CD4-positive, alpha-beta T cell treated with Interleukin-4 for 1 hour (primary cell): Measurements from ENCODE around the gene MGRN1.
A peak's percentile ranks its signal among the peaks of the same experiment; 100 is the strongest.

ENCODE experiments used
- DNase-seq, 2 donors: peaks; one replicate each; pipeline ENCODE4 v3.0.0-alpha.2; 2020 to 2022

The MGRN1 gene

DNA sequence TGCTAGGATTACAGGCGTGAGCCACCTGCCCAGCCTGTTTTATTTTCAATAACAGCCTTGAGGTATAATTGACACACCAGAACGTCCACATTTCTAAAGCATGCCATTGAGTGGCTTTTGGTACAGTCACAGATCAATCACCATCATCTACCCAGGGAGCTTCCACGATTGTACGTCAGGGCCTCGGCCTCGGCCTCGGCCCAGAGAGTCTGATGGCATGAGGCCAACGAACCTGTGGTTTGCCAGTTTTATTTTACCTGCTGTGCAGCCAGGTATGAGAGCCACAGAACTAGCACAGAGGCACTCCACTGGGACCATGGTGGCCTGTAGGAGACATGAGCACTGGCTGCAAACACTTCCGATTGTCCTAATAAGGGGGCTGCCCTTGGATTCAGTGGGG lies 18.3 kb upstream of the MGRN1 start:
- DNase-seq: no peak

DNA sequence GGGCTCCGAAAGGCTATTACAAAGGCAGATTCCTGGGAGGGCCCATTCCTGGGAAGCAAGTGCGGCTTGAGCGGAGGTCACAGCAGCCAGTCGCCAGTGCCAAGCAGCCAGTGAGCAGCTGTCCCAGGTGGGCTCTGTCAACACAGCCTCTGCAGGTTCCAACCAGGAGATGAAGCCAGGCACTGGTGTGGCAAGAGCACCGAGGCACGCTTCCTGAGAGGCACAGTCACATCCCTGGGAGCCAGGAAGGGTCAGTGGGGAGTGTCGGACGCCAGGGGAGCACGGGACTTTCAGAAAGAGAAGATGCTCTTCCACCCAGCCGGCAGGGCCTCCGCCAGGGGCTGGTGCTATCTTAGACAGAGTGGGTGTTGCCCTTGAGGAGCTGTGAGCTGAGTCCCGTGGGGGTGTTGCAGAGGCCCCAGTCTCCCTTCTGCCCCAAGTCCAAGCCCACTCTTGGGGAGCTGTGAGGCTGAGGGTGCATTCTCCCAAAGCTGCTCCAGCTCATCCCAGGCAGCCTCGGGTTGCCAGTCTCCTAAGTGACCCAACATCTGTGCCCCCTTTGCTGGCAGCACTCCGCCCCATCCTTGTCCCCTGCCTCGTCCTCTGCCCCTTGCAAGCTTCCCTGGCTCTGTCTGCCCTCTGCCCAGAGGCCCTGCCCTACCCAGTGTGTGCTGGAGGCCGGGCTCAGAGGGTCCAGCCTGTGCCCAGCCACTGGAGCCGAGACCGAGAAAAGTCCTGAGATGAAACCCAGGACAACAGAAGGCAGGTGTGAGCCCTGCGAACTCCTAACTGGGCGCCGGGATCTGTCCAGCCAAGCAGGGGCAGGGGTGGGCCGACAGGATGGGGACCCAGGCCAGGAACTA lies 16.6 kb upstream of the MGRN1 start:
- no peak for DNase-seq

DNA sequence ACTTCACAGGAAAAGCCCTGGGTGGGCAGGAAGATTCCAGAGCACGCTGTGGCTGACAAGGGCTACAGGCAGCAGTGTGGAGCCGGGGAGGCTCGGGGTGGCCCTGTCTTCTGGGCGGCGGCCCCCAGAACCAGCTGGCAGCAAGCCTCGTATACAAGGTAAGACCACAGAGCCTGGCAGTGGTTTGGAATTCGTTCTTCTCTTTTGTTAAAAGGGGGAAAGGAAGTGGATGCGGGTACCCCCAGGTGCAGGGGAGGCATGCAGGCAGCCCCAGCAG lies 16.0 kb upstream of the MGRN1 start:
- DNase-seq: no peak

DNA sequence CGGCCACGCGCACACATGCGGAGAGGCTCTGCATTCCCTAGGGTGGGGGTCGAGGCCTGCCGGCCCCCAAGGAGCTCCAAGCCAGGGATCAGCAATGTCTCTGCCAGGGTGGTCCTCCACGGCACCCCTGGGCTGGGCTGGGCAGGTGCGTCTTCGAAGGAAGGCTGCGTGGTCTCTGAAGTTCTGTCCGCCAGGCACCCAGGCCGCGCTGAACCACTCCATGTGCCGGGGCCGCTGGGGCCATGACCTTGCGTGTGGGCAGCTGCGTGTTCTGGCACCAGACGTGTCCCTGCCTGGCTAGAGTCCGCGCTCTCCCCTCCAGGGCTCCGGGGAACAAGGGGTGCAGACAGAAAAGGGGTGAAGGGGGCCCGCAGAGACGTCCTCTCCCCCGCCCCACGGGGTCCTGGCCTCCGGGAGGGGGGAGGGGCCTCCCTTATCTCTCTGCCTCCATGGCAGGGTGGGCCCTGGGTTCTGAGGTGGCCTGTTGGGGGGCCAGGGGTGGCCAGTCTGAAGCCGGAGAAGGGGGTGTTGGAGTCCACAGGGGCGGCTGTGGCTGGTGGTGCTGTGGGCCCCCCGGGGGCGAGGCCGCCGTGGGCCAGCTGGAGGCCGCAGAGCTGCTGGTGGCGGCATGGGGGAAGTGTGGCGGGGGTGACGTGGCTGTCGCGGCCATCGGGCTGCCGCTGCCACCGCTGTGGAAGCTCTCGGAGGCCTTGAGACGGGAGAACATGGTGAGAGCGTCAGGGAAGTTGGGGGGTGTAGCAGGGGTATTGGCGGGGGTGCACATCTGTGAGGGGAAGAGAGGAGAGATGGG lies 15.2 kb upstream of the MGRN1 start:
- DNase-seq: no peak

DNA sequence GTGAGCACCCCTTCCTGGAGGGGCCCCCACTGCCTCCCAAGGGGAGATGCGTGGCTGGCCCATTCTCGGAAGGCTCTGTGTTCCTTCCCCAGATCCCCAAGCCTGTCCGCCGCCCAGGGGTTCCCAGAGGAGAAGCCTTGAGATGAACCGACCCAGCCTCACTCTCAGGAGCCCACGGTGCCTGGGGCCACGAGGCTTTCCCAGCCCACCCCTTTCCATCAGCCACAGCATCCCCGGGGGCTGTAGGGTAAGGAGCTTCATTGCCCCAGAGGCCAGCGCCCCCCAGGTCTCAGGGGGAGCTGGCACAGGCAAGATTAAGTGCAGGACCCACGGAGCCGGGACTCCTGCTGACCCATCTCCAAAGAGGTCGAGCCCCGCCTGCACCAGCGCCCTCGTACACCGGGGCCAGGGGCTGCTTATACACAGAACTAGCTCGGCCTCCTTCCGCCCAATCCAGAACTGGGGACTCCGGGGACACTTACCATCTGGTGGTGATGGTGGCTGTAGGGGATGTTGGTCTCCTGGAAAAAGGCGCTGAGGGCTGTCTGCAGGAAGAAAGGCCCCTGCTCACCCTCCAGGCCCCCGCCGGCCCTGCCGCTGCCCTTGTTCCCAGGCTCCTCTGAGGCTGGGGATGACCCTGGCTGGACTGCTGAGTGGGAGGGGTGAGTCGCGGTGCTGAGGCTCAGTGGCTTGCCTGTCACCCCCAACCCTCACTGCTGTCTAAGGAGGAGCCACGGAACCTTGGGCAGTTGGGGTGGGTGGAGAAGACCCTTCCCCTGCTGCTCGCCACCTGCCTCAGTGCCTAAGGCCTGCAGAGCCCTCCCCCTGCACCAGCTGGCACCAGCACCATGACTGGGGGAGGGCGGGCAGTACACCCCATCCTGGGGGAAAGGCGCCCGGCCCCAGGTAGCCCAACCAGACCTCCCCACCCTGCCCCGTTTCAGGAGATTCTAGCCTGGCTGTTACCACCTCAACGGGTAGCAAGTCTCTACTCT lies 14.3 kb upstream of the MGRN1 start:
- DNase-seq: no peak

DNA sequence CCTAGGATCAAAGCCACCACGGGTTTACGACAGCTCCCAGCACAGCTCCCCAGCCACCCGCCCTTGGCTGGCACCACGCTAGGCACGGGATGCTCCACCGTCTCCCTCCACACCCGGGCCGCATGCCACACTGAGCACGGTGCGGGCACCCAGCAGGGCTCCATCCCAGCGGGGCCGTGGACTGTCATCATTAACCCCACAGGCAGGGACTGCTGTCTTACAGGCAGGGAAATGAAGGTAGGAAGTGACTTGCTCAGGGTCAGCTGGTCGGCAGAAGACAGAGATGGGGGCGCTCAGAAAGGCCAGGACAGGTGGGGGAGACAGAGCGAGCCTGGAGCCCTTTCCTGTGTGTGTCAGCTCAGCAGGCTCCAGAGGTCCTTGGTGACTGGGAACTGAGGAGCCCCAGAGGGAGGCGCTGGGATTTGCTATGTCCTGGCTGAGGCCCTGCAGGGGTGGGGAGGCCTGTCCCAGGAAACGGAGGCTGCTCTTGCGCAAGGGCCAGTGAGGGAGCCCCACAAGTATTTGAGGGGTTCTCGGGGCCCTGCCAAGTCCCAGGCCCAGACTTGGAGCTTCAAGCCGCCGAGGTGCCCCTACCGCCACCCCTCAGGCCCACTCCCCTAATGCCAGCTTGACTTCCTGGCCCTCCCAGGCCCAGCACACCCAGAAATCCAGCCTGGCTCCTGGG lies 13.1 kb upstream of the MGRN1 start:
- DNase-seq: no peak

DNA sequence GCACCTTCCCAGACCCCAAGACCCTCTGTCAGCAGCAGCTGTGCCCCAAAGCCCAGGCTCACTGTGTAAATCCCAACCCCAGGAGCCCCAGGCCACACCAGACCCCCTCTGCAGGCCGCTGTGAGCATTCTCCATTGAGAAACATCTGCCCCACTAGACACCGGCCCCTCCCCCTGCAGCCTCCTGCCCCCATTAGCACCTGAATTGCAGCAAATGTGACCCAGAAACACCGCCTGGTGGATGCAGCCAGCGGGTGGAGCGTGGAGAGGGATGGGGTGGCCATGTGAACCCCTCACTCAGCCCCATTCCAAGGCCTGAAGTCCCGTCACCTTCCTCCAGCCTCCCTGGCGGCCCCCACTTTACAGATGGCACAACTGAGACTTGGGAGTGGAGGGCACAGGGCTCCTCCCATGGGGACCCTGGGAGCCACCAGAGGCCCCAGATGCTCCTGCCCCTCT lies 12.1 kb upstream of the MGRN1 start:
- no peak for DNase-seq

DNA sequence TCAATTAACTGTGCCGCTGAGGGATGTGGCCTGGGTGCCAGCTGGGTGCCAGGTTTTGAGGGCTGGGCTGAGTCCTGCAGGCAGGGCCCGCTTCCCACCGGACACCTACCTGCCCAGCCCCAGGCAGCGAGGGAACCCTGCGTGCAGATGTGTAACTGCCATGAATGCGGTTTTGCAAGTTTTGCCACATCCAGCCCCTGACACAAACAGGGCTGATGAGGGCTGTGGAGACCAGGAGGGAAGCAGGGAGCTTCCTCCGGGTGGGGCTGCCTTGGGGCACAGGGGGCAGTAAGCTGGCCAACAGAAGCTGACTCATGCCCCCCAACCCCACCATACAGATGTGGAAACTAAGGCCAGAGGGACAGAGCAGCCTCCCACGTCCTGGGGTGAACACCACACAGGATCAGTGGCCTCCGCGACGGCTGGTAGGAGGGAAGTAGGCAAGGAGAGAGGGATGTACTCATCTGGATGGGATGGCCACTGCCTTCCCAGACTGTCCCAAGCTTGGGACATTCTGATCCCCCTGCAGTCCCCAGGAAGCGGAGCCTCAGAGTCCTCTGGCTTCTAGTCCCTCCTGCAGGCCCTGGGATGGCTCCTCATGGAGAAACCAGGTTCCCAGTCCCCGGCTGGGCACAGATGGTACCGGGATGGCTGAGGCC lies 11.5 kb upstream of the MGRN1 start:
- no peak for DNase-seq

DNA sequence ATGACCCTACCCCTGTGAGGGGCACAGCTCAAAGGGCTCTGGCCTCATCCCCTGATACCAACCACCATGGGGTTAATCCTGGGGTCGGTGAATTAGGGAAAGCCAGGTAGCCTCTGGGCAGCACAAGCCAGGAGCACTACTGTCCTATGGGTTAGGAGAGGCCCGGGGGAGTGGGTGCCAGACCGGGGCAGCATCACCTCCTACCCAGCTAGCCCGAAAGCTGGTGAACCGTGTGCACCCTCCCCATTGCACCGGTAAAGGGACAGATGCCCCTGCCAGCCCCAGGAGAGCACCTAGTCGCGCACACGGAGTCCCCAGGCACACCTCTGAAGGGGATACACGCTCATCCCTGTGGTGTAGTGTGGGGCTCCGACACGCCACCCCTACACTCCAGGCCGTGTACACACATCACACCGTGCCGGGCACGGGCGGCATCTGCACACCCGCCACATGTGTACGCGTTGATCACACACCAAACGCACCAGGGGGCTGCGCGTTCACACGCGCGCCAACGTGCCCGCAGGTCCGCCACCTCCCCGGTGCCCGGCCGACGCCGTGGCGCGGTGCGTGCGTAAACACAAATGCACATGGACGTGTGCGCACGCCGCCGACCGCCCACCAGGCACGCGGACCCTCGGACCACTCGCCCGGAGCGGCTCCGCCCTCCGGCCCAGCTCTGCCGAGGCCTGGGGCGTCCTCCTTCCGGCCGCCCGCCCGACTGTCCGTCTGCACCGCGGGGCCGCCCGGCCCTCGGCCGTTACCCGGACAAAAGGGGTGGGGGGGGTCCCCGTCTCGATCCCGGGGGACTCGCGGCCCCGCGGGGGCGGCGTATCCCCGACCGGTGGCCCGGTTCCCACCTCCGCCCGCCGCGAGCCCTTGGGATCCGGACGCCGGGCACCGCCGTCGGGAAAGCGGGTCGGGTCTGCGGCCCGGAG lies 10.7 kb upstream of the MGRN1 start:
- DNase-seq: peak; percentile 18 to 19

DNA sequence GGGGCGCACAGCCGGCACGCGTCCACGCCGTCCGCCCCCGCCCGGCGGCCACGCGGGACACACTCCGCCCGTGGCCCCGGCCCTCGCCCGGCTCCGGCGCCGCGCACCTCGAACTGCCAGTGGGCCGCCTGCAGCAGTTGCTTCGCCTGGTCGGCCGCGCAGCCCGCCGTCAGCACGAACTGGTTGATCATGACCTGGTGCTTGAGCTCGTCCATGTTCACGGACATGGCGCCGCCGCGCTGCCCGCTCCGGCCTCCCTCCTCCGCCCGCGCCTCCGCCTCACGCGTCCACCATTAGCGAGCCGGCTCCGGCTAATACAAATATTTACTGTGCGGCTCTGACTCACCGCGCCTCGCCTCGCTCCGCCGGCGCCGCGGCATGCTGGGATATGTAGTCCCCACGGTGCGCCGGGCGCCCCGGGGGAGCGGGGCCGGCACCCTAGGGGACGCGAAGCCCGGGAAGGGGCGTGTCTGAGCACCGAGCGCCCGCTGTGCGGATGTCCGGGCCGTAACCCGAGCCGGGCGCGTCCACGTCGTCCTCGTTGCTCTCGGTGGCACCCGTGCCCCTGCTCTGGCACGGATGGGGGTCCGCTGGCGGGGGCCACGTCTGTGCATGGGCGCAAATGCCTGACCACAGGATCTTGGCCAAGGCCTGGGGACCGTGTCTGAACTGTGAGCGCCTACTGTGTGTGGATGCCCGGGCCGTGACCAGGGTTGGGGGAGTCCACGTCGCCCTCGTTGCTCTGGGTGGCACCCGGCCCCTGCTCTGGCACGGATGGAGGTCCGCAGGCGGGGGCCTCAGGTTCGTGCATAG lies 9.8 kb upstream of the MGRN1 start, which contains the start of gene UBALD1:
Gene UBALD1, minus strand, starts transcription at position 318 of the 813 bp plus-strand sequence. Its CDS starts 91 bp downstream, at position 227.
- peak; percentile 82 to 83 for DNase-seq

DNA sequence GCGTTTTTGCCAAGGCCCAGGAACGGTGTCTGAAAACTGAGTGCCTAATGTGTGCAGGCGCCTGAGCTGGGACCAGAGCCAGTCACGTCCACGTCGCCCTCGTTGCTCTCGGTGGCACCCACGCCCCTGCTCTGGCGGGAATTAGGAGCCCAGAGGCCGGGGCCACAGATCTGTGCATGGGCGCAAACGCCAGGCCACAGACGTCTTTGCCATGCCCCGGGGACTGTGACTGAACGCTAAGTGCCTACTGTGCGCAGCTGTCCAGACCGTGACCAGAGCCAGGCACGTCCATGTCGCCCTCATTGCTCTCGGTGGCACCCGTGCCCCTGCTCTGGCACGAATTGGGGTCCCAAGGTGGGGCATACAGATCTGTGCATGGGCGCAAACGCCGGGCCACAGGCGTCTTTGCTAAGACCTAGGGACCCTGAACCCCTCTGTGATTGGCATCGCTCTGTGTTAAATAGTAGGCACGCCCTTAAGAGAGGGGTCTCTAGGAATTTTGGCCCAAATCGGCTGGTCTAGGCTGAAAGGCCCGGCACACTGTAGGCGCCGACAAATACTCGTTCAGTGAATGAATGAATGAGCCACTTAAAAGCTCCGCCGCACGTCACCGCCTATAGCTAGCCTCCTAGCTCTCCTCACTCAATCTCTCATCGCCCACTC lies 9.1 kb upstream of the MGRN1 start:
- no peak for DNase-seq

DNA sequence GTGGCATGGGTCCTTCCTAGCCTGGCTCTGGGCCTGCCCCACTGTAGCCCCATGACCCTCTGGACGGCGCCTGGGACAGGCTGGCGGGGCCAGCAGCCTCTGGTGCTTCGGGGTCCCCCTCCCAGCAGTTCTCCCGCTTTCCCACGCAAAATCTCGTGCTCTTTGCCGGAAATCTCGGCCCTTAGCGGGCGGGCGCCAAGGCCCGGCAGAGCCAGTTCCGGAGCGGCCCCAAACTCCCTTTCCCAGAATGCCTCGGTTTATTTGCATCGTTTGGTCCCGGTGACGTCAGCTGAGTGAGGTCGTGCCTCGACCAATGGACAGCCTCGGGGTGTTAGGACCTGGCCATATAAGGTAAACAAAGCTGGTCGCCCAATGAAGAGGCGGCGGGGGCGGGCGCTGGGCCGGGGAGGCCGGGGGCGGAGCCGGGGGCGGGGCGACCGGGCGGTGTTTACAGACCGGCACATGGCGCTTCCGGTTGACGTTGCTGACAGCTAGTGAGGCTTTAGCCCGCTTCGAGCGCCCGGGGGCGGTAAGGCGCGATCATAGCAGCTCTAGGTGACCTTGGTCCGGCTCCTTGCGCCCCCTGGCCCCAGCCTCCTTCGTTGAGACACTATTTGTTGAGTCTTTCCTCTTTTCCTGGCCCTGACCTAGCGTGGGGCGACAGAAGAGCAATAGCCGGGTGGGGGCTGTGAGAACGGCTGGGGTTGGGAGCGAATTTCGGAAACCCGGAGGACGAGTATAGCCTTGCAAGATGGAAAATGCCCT lies 8.4 kb upstream of the MGRN1 start:
- peak; percentile 100 for DNase-seq

DNA sequence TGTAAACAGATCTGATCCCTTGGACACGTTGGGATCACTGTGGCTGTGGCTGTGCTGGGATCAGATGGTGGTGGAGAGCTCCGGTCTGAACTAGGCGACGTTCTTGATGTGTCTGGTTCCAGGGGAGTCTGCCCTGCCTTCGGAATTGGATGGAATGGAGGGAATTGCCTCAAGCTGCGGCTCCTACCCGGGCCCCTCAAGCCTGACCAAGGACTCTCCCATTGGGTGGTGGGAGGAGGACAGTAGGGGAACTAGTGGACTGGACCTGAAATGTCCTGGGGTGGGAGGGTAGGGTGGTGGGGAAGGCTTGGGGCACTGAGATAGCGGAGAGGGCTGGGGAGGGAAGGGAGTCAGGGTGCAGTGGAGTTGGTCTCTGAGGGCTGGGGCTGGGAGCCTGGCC lies 6.7 kb upstream of the MGRN1 start:
- DNase-seq: no peak

DNA sequence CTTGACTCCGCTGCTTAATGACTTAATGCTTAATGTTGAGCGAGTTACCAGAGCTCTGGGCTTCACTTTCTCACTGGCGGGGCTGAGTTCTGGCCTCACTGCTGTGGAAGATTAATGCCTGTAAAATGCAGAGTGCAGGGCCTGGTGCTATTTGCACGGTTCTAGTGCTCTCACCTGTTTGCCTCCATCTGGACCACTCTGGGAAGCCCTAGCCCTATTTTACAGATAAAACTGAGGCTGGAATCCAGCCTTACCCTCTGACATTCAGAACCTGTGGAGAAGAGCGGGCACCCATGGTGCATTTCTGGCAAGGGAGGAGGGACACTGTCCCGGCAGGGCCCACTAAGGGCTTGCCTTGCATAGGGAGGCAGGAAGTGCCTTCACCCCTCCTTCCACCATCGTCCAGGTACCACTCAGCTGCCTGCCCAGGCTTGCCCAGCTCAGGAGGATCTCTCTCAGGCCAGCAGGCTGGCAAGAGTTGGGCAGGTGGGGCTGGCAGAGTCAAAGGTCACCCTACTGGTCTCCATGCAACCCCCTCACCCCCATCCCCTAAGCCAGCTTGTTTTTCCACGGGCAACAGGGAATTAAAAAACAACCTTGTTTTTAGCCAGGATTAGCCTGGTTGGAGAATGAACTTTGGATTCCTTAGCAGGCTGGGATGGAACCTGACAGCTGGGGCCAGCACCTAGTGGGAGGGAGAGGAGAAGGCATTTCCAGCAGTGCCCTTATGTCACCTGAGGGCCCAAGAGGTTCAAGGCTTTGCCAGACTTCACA lies 5.8 kb upstream of the MGRN1 start:
- DNase-seq: no peak

DNA sequence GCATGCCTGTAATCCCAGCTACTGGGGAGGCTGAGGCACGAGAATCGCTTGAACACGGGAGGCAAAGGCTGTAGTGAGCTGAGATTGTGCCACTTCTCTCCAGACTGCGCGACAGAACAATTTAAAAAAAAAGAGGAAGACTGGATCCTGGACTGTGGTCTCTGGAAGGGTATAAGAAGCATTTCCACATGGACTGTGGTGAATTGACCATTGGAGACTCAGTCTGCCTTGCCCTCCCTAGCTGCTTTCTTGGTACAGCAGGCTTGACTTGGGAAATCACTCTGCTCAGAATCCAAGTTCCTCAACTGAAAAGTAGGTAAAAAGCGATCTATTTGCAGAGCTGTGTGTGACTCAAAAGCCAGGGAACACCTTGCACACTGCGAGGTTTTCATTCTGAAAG lies 1.0 kb upstream of the MGRN1 start:
- DNase-seq: no peak

DNA sequence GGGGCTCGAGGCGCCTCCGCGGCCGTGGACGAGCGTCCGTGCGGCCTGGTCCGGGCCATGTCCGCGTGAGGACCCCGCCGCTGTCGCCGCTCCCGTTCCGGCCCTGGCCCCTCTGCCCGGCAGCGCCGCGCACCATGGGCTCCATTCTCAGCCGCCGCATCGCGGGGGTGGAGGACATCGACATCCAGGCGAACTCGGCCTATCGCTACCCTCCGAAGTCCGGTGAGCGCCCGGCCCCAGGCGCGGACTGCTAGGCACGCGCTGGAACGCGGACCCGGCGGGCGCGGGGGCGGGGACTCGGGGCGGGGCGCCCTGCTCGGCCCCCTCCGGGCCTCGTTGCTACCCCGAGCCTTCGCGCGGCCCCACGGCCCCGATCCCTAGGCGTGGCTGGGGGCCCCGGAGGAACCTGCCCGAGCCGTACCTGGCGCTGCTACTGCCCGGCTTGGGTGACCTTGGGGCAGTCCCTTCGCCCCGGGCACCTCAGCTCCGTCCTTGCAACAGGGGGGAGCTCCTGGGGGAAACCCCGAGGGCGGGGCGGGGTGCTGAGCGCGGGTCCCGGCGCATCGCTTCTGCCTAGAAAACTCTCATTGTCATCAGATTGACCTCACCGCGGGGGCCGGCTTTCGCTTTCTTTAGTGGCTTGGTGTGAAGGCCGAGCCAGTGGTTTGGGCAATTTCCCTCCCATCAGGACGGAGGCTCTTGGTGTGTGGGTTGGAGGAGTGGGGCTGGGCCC lies 367 bp downstream of the MGRN1 start:
- DNase-seq: peak; percentile 80 to 83
